Raji (cell line): ENCODE results near the gene ADM2.
A peak's percentile ranks its signal among the peaks of the same experiment; 100 is the strongest.

ENCODE experiments used
- POLR2A ChIP-seq: IDR thresholded peaks from 2 replicates; pipeline ENCODE4 v1.6.1; 2011; ENCODE audit warnings: low read depth, low read length, control low read depth; ENCODE audit not compliant: insufficient read depth

Gene ADM2

DNA sequence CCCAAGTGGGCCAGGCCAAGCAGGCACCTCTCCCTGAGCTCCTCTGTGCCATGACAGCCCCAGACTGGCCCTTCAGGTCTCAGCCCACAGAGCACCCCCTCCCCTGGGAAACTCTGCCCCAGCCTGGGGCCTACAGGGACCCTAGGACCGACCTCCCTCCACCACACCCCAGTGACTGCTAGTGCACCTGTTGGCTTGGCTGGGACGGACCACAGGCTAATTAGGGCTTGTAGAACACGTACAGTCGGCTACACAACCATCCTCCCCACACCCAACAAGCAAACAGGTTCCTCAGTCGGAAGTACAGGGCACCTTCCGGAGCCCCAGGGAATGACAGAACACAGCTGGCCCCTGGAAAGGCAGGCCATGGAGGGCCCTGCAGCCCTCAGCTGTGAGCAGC, 10.9 kb upstream of the ADM2 start:
- TF ChIP-seq POLR2A, result no peak

DNA sequence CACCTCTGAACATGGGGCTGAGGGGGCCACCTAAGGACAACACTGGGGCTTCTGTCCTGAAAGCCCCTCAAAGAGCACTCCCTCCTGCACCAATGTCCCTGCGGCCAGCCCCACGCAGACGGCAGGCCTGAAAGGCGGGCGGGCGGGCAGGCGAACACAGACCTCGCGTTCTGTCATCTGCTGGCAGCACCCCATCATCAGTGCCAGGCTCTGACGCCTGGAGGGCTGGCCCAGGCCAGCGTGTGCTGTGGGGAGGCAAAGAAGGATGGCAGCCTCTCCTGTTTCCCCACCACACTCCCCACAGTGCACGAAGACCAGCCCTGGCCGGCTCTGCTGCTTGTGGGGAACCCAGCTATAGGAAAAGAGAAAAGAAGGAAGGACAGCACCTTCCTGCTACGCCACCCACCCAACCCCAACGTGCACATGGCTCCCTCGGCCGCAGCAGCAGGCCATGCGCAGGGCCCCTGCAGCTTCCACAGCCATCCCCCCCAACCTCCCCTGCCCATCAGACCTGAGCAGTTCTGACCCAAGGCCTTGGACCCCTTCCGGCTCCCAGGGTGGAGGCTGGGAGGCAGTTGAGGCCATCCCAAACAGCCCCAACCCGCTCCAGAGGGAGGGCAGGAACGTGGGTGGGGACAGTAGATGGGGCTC, 10.0 kb upstream of the ADM2 start:
- TF ChIP-seq POLR2A, result no peak

DNA sequence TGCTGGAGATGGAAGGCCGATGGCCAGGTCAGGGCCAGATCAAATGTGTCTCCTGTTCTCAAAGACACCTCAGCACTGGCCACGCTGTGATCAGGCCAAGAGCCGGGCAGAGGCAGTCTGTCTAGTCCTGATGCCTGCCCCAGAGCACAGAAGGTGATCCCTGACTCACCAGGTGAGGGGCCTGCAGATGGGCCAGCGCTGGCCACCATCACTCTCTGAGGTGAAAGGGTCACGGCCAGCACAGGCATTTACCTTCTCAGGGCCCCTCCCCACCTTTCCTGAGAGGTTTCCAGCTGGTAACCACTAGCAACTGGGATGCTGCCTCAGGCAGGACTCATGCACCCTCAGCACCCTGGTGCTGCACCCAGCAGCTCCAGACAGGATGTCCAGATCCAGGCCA, 9.4 kb upstream of the ADM2 start:
- no peak for TF ChIP-seq POLR2A

DNA sequence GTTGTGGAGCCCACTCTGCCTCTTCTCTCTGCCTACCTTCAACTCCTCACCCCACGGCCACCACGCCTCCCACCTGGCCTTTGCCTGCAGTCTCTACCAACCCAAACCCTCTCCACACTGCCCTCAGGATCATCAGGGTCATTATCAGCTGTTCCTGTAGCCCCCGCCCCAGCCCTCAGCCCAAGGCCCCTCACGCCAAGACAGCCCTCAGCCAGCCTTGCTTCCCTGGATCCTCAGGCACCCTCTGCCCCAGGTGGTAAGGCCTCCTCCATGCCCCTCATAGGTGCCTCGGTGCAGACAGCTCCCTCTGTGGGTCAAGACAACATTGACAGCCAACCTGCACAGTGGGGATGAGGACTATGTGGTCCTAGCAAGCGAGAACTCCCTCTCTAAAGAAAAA, 8.3 kb upstream of the ADM2 start:
- TF ChIP-seq POLR2A, result 0 out of 2 replicates have a peak, but pooled peaks have one; percentile 22

DNA sequence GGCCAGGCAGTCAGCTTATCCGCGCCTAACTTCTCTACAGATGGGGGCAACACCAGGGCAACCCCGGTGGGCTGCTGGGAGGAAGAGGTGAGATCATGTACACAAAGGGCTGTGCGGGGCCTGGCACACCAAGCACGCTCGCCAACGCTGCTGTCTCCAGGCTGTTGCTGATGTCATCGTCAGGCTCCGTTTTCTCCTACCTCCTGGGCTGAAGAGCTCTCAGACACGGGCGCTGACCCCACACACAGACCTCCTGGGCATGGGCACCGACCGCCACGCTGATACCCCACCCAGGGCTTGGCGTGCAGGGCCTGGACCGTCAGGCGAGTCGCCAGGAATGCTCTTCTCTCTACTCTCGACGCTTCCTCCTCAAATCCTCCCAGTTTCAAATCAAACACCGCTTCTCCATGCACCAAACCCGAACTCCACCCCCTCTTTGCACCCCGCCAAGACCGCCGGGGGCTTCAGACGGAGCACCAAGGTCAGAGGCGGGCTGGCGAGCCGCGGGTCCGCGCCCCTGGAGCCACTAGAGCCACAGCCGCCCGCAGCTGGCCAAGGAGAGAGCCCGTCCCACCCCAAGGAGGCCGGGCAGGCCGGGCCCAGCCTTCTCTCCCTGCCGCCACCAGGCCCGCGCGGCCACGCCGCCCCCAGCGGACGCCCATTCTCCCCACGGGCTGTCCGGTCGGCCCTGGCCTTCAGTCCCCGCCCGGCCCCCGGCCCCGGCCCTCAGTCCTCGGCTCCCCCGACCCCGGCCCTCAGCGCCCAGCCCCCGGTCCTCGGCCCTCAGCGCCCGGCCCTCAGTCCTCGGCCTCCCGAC, 7.3 kb upstream of the ADM2 start:
- no peak for TF ChIP-seq POLR2A

DNA sequence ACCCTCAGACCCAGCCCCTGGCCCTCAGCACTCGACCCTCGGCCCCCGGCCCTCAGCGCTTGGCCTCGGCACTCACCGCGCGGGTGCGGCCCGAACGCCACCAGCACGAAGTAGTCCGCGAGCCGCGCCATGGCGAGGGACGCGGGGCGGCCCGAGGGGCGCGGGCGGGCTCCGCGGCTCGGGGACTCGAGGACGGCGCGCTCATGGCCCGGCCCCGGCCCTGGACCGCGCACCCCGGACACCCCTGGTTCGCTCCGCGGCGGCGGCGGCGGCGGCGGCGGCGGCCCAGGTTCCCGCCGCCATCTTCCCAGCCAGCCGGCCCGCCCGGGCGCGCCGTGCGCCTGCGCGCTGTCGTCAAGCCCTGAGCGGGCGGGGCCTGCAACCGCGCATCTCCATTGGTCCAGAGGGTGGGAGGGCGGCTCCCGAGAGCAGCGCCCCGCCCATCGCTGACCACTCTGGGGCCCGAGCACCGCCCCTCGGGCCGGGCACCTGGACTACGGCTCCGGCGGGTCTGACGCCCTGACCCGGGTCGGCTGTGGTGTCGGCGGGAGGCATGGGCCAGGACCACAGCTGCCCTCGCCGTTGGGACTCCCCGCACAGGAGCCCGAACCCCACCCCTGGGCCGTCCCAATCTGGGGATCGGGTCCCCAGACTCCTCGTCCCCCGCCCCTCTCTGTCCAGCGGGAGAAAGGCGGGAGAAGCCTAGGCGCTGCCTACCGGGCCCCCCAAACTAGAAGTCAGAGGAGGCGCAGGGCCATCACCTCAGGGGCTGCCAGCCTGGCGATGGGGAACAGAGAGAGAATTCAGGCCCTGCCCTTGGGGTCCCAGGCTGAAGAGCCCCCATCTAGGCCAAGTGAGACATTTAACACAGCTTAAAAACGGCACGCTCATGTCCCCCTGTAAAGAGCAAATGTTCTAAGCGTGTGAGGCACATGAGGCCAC, 6.4 kb upstream of the ADM2 start, which contains the start of gene SBF1:
Gene SBF1, minus strand, starts transcription at position 326 of the 942 bp plus-strand sequence. Its CDS starts 195 bp downstream, at position 131.
- TF ChIP-seq POLR2A, result peak; percentile 35; the same call in 1 of the 2 replicates

DNA sequence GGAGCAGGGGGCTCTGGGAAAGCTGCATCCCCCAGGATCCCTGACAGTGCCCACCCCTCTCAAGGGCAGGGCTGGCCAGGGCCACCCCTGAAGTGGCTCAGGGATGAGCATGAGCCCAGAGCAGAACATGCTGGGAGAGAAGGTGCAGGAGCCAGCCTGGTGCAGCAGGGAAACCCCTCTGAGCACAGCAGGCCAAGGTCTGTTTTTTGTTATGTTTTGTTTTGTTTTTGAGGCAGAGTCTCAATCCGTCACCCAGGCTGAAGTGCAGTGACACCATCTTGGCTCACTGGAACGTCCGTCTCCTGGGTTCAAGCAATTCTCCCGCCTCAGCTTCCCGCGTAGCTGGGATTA, 5.7 kb upstream of the ADM2 start:
- no peak for TF ChIP-seq POLR2A

DNA sequence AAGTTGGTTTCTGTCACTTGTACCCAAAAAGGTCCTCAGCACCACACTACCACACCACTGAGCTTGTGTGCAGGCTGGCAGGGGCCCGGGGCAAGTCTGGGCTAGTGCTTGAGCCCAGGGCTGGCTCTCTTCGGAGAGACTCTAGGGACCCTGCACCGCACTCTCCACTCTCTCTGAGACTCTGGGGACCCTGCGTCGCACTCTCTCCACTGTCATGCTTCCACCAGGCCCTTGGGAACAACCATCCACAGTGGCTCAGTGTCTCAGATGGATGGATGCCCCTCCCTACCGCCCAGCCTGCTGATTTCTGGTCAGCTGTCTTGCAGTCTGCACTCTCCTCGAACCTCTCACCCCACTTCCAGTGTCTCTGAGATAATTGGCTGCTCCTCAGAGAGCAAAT, 4.5 kb upstream of the ADM2 start:
- no peak for TF ChIP-seq POLR2A

DNA sequence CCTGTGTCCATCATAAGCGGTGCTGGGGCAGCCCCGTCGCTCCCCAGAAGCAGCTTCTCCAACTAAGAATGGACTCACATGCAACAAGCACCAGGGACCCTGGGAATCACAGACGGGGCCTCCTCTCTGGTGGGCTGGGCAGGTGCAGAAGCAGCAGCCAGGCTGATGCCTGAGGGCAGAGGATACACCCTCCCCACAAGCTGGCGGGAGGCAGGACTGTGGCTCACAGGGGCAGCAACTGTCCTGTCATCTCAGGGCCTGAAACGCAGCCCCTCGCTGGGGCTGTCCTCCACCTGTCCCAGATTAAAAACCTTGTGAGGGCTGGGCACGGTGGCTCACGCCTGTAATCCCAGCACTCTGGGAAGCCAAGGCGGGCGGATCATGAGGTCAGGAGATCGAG, 3.4 kb upstream of the ADM2 start:
- no peak for TF ChIP-seq POLR2A

DNA sequence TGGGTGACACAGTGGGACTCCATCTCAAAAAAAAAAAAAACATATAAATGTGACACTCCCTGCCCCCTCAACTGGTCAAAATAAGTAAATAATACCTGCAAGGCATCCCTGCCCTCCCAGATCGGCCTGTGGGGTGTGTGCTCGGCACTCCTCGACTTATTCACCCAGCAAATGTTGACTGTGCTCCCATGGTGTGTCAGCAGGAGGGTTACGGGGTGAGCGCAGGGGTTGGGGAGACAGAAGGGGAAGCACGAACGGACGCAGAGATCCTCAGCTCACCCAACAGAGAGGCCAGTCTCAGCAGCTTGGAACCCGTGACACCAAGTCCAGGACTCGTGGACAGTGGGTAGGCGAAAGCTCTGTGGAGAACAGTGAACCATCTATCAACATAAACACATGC, 1.6 kb upstream of the ADM2 start:
- TF ChIP-seq POLR2A, result no peak

DNA sequence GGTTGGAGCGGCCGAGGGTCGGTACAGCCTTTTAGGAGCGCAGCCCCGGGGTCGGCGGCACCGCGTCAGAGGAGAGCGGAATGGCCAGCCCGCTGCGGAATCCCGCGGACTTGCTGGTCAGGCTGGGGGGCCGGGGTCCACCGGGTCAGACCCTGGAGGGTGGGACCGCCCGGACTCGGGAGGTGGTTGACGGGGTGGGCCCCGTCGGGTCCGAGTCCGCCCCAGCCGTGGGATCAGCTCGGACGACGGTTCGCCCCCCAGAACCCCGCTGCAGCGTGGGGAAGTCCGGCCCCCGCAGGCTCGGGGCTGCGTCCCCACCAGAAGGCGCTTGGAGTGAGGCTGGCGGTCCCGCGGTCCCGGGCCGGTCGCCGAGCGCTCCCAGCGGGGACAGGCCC, 301 bp upstream of the ADM2 start:
- TF ChIP-seq POLR2A, result no peak

DNA sequence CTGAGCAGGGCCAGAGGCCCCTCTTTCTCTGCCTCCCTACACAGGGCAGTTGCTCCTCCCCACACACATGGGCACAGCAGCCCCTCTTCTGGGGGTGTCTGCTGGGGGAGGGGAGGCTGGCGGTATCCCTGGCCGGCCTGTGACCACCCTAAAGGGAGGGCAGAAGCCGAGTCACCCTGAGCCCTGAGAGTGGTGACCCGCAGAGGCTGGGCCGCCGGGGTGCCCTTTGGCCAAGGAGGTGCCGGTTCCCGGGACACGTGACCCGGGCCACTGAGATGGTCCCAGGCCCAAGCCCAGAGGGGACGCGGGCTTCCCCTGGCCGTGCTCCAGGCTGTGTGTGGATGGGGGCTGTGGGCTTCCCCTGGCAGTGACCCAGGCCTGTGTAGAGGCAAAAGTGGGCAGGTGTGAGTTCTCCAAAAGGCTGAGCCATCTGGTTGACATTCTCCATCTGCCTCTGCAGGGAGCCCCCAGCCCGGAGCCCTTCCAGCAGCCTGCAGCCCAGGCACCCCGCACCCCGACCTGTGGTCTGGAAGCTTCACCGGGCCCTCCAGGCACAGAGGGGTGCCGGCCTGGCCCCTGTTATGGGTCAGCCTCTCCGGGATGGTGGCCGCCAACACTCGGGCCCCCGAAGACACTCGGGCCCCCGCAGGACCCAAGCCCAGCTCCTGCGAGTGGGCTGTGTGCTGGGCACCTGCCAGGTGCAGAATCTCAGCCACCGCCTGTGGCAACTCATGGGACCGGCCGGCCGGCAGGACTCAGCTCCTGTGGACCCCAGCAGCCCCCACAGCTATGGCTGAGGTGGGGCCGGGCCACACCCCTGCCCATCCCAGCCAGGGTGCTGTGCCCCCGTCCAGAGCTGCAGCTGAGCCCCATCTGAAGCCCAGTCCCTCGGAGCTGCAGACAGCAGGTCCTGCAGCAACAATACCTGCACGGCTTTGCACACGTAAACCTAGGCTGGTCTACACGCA, 1.0 kb downstream of the ADM2 start:
- TF ChIP-seq POLR2A, result no peak

DNA sequence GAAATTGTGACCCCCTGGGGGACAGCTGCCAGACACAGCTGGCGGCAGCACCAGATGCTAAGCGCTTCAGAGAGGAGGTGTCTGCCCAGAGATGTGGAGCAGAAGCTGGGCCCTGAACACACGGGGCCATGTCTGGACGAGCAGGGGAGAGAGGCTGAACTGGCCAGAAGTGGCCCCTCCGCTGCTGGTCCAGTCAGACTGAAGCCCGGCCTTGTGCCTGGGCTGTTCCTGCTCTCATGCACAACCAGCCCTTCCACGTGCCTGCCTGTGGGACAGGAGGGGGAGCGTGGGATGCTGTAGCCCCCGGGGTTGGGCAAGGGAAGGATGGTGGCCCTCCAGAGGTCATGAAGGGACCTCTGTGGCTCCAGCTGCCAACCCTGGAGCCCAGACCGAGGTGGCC, 1.8 kb downstream of the ADM2 start:
- TF ChIP-seq POLR2A, result no peak

DNA sequence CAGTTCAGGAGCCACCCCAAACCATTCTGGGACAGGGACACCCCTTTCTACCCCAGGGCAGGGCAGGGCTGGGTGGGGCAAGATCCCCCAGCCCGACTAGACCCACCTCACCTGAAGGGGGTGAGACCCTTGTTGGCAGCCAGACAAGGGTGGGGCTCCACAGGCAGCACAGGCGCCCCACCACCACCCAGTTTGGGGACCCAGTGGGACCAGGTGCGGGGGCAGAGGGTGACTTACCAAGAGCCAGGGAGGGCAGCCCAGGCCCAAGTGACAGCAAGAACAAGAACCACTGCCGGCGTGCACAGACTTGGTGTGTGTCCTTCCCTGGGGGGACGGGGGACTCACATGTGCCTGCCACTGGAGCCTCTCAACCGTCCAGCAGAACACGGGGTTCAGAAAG, 2.2 kb downstream of the ADM2 start:
- no peak for TF ChIP-seq POLR2A
